Coronary artery (tissue), 2 donors: ENCODE results near the gene TSPAN5.
A peak's percentile ranks its signal among the peaks of the same experiment; 100 is the strongest.

Experiments
- DNase-seq: peaks from one replicate; pipeline ENCODE4 v3.0.0-alpha.2; 2017; ENCODE audit warnings: low spot score
- H3K27ac ChIP-seq, 2 donors: fragments of 200-600 bp; sonication (generic); one replicate each; pipeline ENCODE4 v1.5.1; 2016 to 2019
- H3K4me3 ChIP-seq: fragments of 200-600 bp; sonication (generic); 2 replicates; pipeline ENCODE4 v1.5.1; 2016; ENCODE audit warnings: mild to moderate bottlenecking, moderate library complexity
- CTCF ChIP-seq: fragments of 200-600 bp; sonication (generic); IDR thresholded peaks from one replicate; pipeline ENCODE4 v1.5.1; 2019; ENCODE audit warnings: antibody characterized with exemption

TSPAN5 gene

GRCh38 chr4:98657531-98658286, 702 bp downstream of the TSPAN5 start:
- peak overlapping the region; percentile 82 for H3K4me3 ChIP-seq
- no peak for TF ChIP-seq CTCF
- no peak for DNase-seq
- peak overlapping the region; percentile 67 to 86 for H3K27ac ChIP-seq

- peak overlapping the region; percentile 82 for H3K4me3 ChIP-seq
- H3K27ac ChIP-seq = no peak overlapping the region
- no peak for DNase-seq
- no peak for TF ChIP-seq CTCF
Measured at GRCh38 chr4:98656886-98657285, 1.5 kb downstream of the TSPAN5 start.

GRCh38 chr4:98656443-98656842, 2.0 kb downstream of the TSPAN5 start:
- no peak for DNase-seq
- Histone ChIP-seq H3K4me3 (no peak overlapping the region), H3K27ac (no peak overlapping the region)
- TF ChIP-seq CTCF = no peak

GRCh38 chr4:98653890-98654867, 4.2 kb downstream of the TSPAN5 start:
- DNase-seq = no peak
- H3K4me3 ChIP-seq = no peak overlapping the region
- TF ChIP-seq CTCF = no peak

GRCh38 chr4:98652996-98653395, 5.4 kb downstream of the TSPAN5 start:
- no peak for DNase-seq
- no peak overlapping the region for H3K27ac ChIP-seq
- TF ChIP-seq CTCF = no peak

More at GRCh38 chr4:98653890-98654867, 4.2 kb downstream of the TSPAN5 start:
- H3K27ac ChIP-seq = no peak overlapping the region

GRCh38 chr4:98648602-98649001, 9.8 kb downstream of the TSPAN5 start:
- no peak for DNase-seq
- Histone ChIP-seq H3K4me3 (no peak overlapping the region), H3K27ac (no peak overlapping the region)
- TF ChIP-seq CTCF = no peak

More at GRCh38 chr4:98652996-98653395, 5.4 kb downstream of the TSPAN5 start:
- H3K4me3 ChIP-seq = no peak overlapping the region
